Measurements from ENCODE around the gene MAN2B2.

The MAN2B2 gene

GRCh38 chr4:6573986-6574746 lies 823 bp upstream of the MAN2B2 start:
- DNase-seq (ENCODE audit: low read depth): no peak
- H3K4me3 ChIP-seq (ENCODE audit: low read length): peak overlapping the region; percentile 93
- TF ChIP-seq CTCF (conservative IDR thresholded peaks at IDR 0.05; ENCODE audit: low read length): no peak

GRCh38 chr4:6575503-6576240 lies 683 bp downstream of the MAN2B2 start:
- no peak for TF ChIP-seq CTCF (conservative IDR thresholded peaks at IDR 0.05; ENCODE audit: low read length)
- peak overlapping the region; percentile 93 for H3K4me3 ChIP-seq (ENCODE audit: low read length)
- no peak for DNase-seq (ENCODE audit: low read depth)

- no peak overlapping the region for H3K4me3 ChIP-seq (ENCODE audit: low read length)
- DNase-seq (ENCODE audit: low read depth): no peak
- TF ChIP-seq CTCF (conservative IDR thresholded peaks at IDR 0.05; ENCODE audit: low read length): no peak
These were observed 1.5 kb downstream of the MAN2B2 start for GRCh38 chr4:6576512-6576911.

- DNase-seq (ENCODE audit: low read depth): no peak
- no peak overlapping the region for H3K4me3 ChIP-seq (ENCODE audit: low read length)
- TF ChIP-seq CTCF (conservative IDR thresholded peaks at IDR 0.05; ENCODE audit: low read length): no peak
These were observed 1.9 kb downstream of the MAN2B2 start for GRCh38 chr4:6576932-6577331.

- DNase-seq (ENCODE audit: low read depth): no peak
- H3K4me3 ChIP-seq (ENCODE audit: low read length): no peak overlapping the region
- no peak for TF ChIP-seq CTCF (conservative IDR thresholded peaks at IDR 0.05; ENCODE audit: low read length)
These were observed 2.4 kb downstream of the MAN2B2 start for GRCh38 chr4:6577409-6577808.

- H3K4me3 ChIP-seq (ENCODE audit: low read length): no peak overlapping the region
- no peak for TF ChIP-seq CTCF (conservative IDR thresholded peaks at IDR 0.05; ENCODE audit: low read length)
- DNase-seq (ENCODE audit: low read depth): no peak
These were observed 3.2 kb downstream of the MAN2B2 start for GRCh38 chr4:6578221-6578620.

GRCh38 chr4:6580353-6580752 lies 5.4 kb downstream of the MAN2B2 start:
- no peak for DNase-seq (ENCODE audit: low read depth)
- TF ChIP-seq CTCF (conservative IDR thresholded peaks at IDR 0.05; ENCODE audit: low read length): no peak
- H3K4me3 ChIP-seq (ENCODE audit: low read length): no peak overlapping the region
